ENCODE measurements around the gene MED17.

DNA sequence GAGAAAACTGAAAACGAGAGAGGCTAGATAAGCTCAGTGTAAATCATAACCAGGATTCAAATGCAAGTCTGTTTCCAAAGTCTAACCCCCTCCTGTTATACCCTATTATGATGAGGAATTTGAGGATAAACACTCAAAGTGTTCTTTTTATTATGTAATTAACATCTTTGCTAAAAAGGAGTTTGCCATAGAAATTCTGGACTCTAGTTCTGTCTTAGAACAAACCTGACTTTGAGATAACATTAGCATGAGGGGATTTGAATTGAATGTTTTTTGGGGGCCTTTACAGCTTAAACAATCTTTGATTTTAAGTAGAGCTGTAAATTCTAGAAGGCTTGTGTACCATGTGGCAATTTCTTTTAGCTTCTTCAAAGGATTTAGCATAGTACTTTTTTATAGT lies 33.1 kb upstream of the MED17 start:
- TF ChIP-seq, protein P1, sequence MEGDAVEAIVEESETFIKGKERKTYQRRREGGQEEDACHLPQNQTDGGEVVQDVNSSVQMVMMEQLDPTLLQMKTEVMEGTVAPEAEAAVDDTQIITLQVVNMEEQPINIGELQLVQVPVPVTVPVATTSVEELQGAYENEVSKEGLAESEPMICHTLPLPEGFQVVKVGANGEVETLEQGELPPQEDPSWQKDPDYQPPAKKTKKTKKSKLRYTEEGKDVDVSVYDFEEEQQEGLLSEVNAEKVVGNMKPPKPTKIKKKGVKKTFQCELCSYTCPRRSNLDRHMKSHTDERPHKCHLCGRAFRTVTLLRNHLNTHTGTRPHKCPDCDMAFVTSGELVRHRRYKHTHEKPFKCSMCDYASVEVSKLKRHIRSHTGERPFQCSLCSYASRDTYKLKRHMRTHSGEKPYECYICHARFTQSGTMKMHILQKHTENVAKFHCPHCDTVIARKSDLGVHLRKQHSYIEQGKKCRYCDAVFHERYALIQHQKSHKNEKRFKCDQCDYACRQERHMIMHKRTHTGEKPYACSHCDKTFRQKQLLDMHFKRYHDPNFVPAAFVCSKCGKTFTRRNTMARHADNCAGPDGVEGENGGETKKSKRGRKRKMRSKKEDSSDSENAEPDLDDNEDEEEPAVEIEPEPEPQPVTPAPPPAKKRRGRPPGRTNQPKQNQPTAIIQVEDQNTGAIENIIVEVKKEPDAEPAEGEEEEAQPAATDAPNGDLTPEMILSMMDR (IDR thresholded peaks at IDR 0.05): no peak
- no peak for TF ChIP-seq ZFX (IDR thresholded peaks at IDR 0.05; ENCODE audit: borderline replicate concordance)

All from 22Rv1 (cell line).